GM12878 (cell line): ENCODE measurements around the gene TARP.

ENCODE experiments used
- ATAC-seq: fragments of 200-7000 bp; cut with Tn5 transposase; 3 replicates; pipeline ENCODE4 v1.9.1; 2020; ENCODE audit warnings: mild to moderate bottlenecking, moderate library complexity
- BruUV-seq: library from RNA; stranded (reverse); fragments of 400-500 nt; replicated peaks from 2 replicates; lab custom pipeline; 2021; lab: Mats Ljungman, UMichigan
- CTCF ChIA-PET: fragments of 300-600 bp; sonication (Branson Sonifier 250); formaldehyde crosslinking; extraction: SDS; loops from one replicate; lab custom pipeline; 2021; ENCODE audit warnings: inconsistent platforms; lab: Yijun Ruan, JAX
- POLR2A ChIA-PET: fragments of 350-600 bp; formaldehyde crosslinking; extraction: SDS; loops from one replicate; lab custom pipeline; 2021; ENCODE audit warnings: inconsistent platforms; lab: Charles Lee
- RAD21 ChIA-PET: fragments of 300-600 bp; sonication (Branson Sonifier 250); formaldehyde crosslinking; loops from one replicate; lab custom pipeline; 2023; ENCODE audit warnings: antibody characterized with exemption; ENCODE audit not compliant: unreplicated experiment; lab: Charles Lee
- SMC1A ChIA-PET: fragments of 300-600 bp; sonication (Branson Sonifier 250); formaldehyde crosslinking; loops from one replicate; lab custom pipeline; 2023; ENCODE audit not compliant: unreplicated experiment, uncharacterized antibody; lab: Charles Lee
- DNase-seq: peaks from one replicate; pipeline ENCODE4 v3.0.0-alpha.2; 2011; ENCODE audit warnings: low read depth, low spot score
- FAIRE-seq: peaks from 3 replicates; lab custom pipeline; 2011; peaks lifted over from hg19 to GRCh38; lab: Jason Lieb, UNC
- H2AFZ ChIP-seq: 2 replicates; pipeline ENCODE4 v1.6.0; 2011; ENCODE audit warnings: low read depth, low read length, control low read depth; ENCODE audit not compliant: control insufficient read depth
- H3K27ac ChIP-seq: 2 replicates; pipeline ENCODE4 v1.5.1; 2011; ENCODE audit warnings: control low read depth; ENCODE audit not compliant: control insufficient read depth, insufficient read depth
- H3K27me3 ChIP-seq, 2 experiments: replicated peaks in 1 of 2; 2 replicates each; pipeline versions ENCODE4 v1.6.0 to v1.6.1; 2011; ENCODE audit warnings: low read length in 1 of 2; ENCODE audit not compliant: control insufficient read depth in 2 of 2, insufficient read depth in 2 of 2
- H3K36me3 ChIP-seq, 2 experiments: 2 replicates each; pipeline ENCODE4 v1.5.1; 2011; ENCODE audit warnings: low read length in 1 of 2; ENCODE audit not compliant: control insufficient read depth in 2 of 2, insufficient read depth in 2 of 2
- H3K4me1 ChIP-seq: 2 replicates; pipeline ENCODE4 v1.6.1; 2011; ENCODE audit warnings: mild to moderate bottlenecking, low read length, moderate library complexity, mixed read lengths; ENCODE audit not compliant: control insufficient read depth, insufficient read depth
- H3K4me2 ChIP-seq: 2 replicates; pipeline ENCODE4 v1.6.0; 2011; ENCODE audit warnings: control low read depth; ENCODE audit not compliant: control insufficient read depth, insufficient read depth
- H3K4me3 ChIP-seq: fragments of 200-600 bp; sonication (generic); 2 replicates; pipeline ENCODE4 v1.5.1; 2016
- H3K79me2 ChIP-seq: 2 replicates; pipeline ENCODE4 v1.6.0; 2011; ENCODE audit warnings: low read length; ENCODE audit not compliant: control insufficient read depth, insufficient read depth
- H3K9ac ChIP-seq: 2 replicates; pipeline ENCODE4 v1.8.0; 2011; ENCODE audit warnings: low read length, control low read depth, mixed read lengths; ENCODE audit not compliant: control insufficient read depth, insufficient read depth
- H3K9me3 ChIP-seq: replicated peaks from 3 replicates; pipeline ENCODE4 v1.5.1; 2011; ENCODE audit warnings: mild to moderate bottlenecking, low read length; ENCODE audit not compliant: control insufficient read depth, insufficient read depth
- H4K20me1 ChIP-seq: 2 replicates; pipeline ENCODE4 v1.6.0; 2011; ENCODE audit not compliant: control insufficient read depth, insufficient read depth
- BMI1 ChIP-seq: fragments of 450-650 bp; IDR thresholded peaks from 2 replicates; pipeline ENCODE4 v1.6.1; 2016; ENCODE audit warnings: mild to moderate bottlenecking, moderate library complexity, borderline replicate concordance
- CHD1 ChIP-seq: IDR thresholded peaks from 2 replicates; pipeline ENCODE4 v1.6.1; 2012; ENCODE audit warnings: low read depth, low read length, improper control_type of control experiment
- E4F1 ChIP-seq: fragments of 450-650 bp; IDR thresholded peaks from 2 replicates; pipeline ENCODE4 v1.6.1; 2018; ENCODE audit warnings: borderline replicate concordance, mild to moderate bottlenecking; ENCODE audit not compliant: partially characterized antibody
- ETV6 ChIP-seq, 2 experiments: fragments of 450-650 bp in 1 of 2; IDR thresholded peaks in 1 of 2; conservative IDR thresholded peaks in 1 of 2; 2 replicates each; pipeline ENCODE4 v1.6.1; 2014; ENCODE audit warnings: antibody characterized with exemption in 1 of 2, borderline replicate concordance in 1 of 2, low read depth in 1 of 2, mild to moderate bottlenecking in 1 of 2, moderate library complexity in 1 of 2
- EZH2 ChIP-seq: IDR thresholded peaks from 2 replicates; pipeline ENCODE4 v1.6.1; 2012; ENCODE audit warnings: low read depth, mild to moderate bottlenecking, control low read depth, inconsistent platforms, low read length, borderline replicate concordance; ENCODE audit not compliant: control insufficient read depth
- FOS ChIP-seq: IDR thresholded peaks from 3 replicates; pipeline ENCODE4 v1.6.1; 2011; ENCODE audit warnings: borderline replicate concordance; ENCODE audit not compliant: insufficient read length; ENCODE audit errors: extremely low read depth
- GABPA ChIP-seq: IDR thresholded peaks from 2 replicates; pipeline ENCODE4 v1.6.1; 2014; ENCODE audit warnings: antibody characterized with exemption, low read depth, mild to moderate bottlenecking, inconsistent platforms
- HDGF ChIP-seq: fragments of 450-650 bp; IDR thresholded peaks from 2 replicates; pipeline ENCODE4 v1.6.1; 2016; ENCODE audit warnings: antibody characterized with exemption
- MXI1 ChIP-seq: fragments of 150-350 bp; IDR thresholded peaks from 2 replicates; pipeline ENCODE4 v1.6.1; 2011; ENCODE audit warnings: low read depth, mild to moderate bottlenecking, inconsistent platforms, low read length, improper control_type of control experiment
- PBX3 ChIP-seq: IDR thresholded peaks from 2 replicates; pipeline ENCODE4 v1.6.1; 2011; ENCODE audit warnings: mild to moderate bottlenecking, low read depth, low read length, moderate library complexity; ENCODE audit not compliant: insufficient replicate concordance
- POLR2AphosphoS2 ChIP-seq: IDR thresholded peaks from 2 replicates; pipeline ENCODE4 v1.6.1; 2011; ENCODE audit warnings: low read depth, mild to moderate bottlenecking, low read length, improper control_type of control experiment, moderate library complexity
- RAD51 ChIP-seq: fragments of 450-650 bp; IDR thresholded peaks from 2 replicates; pipeline ENCODE4 v1.6.1; 2016; ENCODE audit warnings: moderate library complexity, mild to moderate bottlenecking, inconsistent platforms
- RCOR1 ChIP-seq: conservative IDR thresholded peaks from 2 replicates; pipeline ENCODE4 v1.6.1; 2012; ENCODE audit warnings: low read depth, low read length, improper control_type of control experiment
- SMARCA5 ChIP-seq: fragments of 450-650 bp; IDR thresholded peaks from 2 replicates; pipeline ENCODE4 v1.6.1; 2017; ENCODE audit warnings: mild to moderate bottlenecking
- SPI1 ChIP-seq: IDR thresholded peaks from 2 replicates; pipeline ENCODE4 v1.6.1; 2011; ENCODE audit warnings: low read depth, mild to moderate bottlenecking, low read length, moderate library complexity, borderline replicate concordance; ENCODE audit not compliant: insufficient read depth
- USF2 ChIP-seq: IDR thresholded peaks from 2 replicates; pipeline ENCODE4 v1.6.1; 2011; ENCODE audit warnings: low read depth, low read length, improper control_type of control experiment, borderline replicate concordance
- ZNF24 ChIP-seq: fragments of 450-650 bp; IDR thresholded peaks from 2 replicates; pipeline ENCODE4 v1.6.1; 2017; ENCODE audit warnings: antibody characterized with exemption, mild to moderate bottlenecking
- WGBS: methylation state at CpG from one replicate; pipeline ENCODE4 v1.1.6; 2016; ENCODE audit warnings: low lambda C conversion rate; ENCODE audit not compliant: insufficient replicate concordance, insufficient coverage; ENCODE audit errors: missing lambda C conversion rate; 5-methylcytosine and 5-hydroxymethylcytosine counted together
- in situ Hi-C: fragments of 300-500 bp; cut with MboI; formaldehyde crosslinking; loops from 9 replicates; pipeline ENCODE4 v1.14.3; 2018; ENCODE audit warnings: mixed read lengths
- intact Hi-C: fragments of 100-400 bp; cut with micrococcal nuclease; formaldehyde crosslinking; loops from one replicate; pipeline ENCODE4 v1.14.2; 2022; ENCODE audit not compliant: unreplicated experiment

The TARP gene

GRCh38 chr7:38306914-38307313 is 33.5 kb upstream of the TARP start:
- POLR2A ChIA-PET = no interaction called here
- WGBS = 30% methylated on average over 2 of the region's 2 CpGs
- no peaks in the 10 kb centered on the region for H3K27me3 ChIP-seq
- TF ChIP-seq GABPA (no peak), POLR2AphosphoS2 (no peak), BMI1 (no peak), SMARCA5 (no peak), ETV6 (conservative IDR thresholded peaks at IDR 0.05 in 1 of 2, IDR thresholded peaks at IDR 0.05 in 1 of 2; ENCODE audit: borderline replicate concordance in 1 of 2, low read depth in 1 of 2) (no peak), RAD51 (no peak), USF2 (no peak), SPI1 (no peak), HDGF (no peak), ZNF24 (no peak), E4F1 (no peak), PBX3 (no peak), CHD1 (no peak), EZH2 (no peak), RCOR1 (no peak), FOS (no peak), MXI1 (no peak)
- no peaks in the 10 kb centered on the region for H3K79me2 ChIP-seq
- no peak overlapping the region for H3K4me2 ChIP-seq
- no peaks in the 10 kb centered on the region for H4K20me1 ChIP-seq
- SMC1A ChIA-PET = interaction anchor here (3.3 kb wide), 2 partner anchors 9 to 28 kb away, joined by 12 to 23 read pairs; no protein-coding TSS in a partner anchor
- ATAC-seq (no peak), FAIRE-seq (no peak), DNase-seq (no peak)
- H3K9me3 ChIP-seq = peaks cover 6% of the 10 kb centered on the region; the same call in 1 of the 3 replicates
- H3K27ac ChIP-seq = no peak overlapping the region
- BruUV-seq = no TSS peak
- H3K4me3 ChIP-seq = no peak overlapping the region
- intact Hi-C loops = no loop called here
- H3K36me3 ChIP-seq = no peaks in the 10 kb centered on the region
- CTCF ChIA-PET = interaction anchor here (1.2 to 3.7 kb wide), 4 partner anchors 11 to 199 kb away, joined by 3 to 18 read pairs (median 4); no protein-coding TSS in a partner anchor
- no peak overlapping the region for H2AFZ ChIP-seq
- H3K4me1 ChIP-seq = peaks cover 13% of the 10 kb centered on the region
- RAD21 ChIA-PET = interaction anchor here (1.7 to 2.7 kb wide), 2 partner anchors 8 to 28 kb away, joined by 3 to 7 read pairs; no protein-coding TSS in a partner anchor
- in situ Hi-C loops = no loop called here
- no peak overlapping the region for H3K9ac ChIP-seq
